NCI-H226 (cell line): Measurements from ENCODE around the gene RND3.
A peak's percentile ranks its signal among the peaks of the same experiment; 100 is the strongest.

ENCODE experiments used
- DNase-seq: peaks from one replicate; pipeline ENCODE4 v3.0.0-alpha.2; 2015

The RND3 gene

GRCh38 chr2:150474326-150475074 lies 13.0 kb downstream of the RND3 start:
- no peak for DNase-seq

DNA sequence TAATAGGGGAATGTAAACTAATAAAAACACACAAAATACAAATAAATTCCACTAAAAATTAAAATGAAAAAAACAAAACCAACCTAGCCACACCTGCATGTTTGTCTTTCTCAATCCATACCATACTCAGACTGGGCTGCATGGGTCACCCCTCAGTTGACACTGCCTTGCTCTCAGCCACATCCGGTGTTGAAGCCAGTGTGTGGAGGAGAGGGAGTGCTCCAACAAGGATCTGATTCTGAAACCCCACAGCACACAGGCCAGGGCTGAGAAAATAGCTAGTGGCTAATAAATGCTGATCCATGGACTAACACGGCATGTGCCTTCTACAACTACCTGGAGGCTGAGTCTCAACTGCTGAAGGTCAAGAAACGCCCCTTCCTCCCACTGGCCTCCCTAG lies 13.7 kb downstream of the RND3 start:
- no peak for DNase-seq

DNA sequence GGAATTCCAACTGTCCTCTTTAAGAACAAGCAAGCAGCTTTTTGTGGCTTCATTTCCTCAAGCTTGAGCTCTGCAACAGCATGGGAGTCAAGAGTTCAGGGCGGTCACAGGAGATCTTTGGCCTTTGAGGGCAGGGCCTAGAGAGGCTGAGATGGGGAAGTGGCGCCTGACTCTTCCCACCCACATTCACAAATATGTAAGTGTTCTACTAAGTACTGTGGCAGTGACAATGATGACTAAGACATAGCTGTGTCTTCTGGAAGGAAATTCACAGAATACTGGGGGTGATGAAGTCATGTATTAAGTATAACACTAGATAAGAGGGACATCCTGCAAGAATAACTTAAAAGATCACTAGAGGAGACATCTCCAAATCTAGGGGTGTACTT lies 15.0 kb downstream of the RND3 start:
- DNase-seq = peak; percentile 88

- no peak for DNase-seq
These were observed 15.5 kb downstream of the RND3 start for GRCh38 chr2:150471813-150472510.

- DNase-seq = no peak
These were observed 17.0 kb downstream of the RND3 start for GRCh38 chr2:150470435-150470834.

GRCh38 chr2:150469706-150470274 lies 17.7 kb downstream of the RND3 start:
- no peak for DNase-seq

- no peak for DNase-seq
These were observed 19.0 kb downstream of the RND3 start for GRCh38 chr2:150468350-150468960.

DNA sequence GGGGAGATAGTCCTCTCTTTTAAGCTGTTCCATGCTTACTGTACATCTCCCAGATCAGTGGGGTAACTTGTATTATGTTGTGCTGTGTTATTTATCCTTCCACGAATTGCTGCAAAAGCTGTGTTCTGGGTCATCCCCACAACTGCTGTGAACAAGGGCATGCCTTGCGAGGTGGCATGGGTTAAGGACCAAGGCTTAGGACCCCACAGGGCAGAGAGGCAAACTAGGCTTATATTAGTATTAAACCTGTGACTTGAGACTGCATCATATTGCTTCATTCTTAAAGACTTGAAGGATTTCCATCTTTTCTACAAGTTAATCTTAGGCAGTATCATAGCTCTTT lies 19.9 kb downstream of the RND3 start:
- DNase-seq = no peak

DNA sequence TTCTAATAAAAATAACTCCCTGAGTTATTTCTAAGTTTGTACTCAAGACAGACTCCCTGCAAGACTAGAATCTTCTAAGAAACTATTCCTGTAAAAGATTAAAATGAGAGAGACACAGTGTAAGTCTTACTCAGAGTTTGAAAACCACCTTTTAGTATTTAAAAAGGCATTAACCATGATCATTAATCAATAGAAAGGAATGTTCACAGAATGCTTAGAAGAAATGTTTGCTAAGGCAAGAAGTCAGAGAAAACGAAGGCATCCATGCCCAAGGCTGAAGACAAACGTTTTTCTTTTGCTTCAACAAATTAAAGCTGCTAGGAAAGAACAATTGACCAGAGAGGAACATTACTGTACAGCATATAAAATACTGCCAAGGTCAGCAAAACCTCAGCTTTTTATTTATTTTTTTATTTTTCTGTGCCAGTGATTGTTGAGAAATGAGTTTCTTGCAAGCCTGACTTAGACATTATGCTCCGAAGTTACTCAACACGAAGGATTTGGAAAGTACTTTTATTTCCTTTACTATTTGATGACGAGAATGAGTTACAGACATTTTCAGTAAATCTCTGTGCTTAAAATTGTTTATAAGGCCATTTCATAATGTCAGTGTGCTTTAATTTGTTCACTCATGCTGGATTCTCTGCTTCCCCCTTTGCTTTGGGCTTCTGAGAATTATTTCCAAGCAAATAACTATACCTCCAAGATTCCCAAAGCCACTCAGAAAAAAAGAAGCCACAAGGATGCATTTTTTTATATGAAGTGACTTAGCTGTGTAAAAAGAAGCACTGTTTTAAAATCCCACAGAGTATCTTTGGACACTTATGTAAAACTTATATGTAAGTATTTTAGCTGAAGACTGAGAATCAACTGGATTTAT lies 20.5 kb downstream of the RND3 start:
- DNase-seq = no peak

DNA sequence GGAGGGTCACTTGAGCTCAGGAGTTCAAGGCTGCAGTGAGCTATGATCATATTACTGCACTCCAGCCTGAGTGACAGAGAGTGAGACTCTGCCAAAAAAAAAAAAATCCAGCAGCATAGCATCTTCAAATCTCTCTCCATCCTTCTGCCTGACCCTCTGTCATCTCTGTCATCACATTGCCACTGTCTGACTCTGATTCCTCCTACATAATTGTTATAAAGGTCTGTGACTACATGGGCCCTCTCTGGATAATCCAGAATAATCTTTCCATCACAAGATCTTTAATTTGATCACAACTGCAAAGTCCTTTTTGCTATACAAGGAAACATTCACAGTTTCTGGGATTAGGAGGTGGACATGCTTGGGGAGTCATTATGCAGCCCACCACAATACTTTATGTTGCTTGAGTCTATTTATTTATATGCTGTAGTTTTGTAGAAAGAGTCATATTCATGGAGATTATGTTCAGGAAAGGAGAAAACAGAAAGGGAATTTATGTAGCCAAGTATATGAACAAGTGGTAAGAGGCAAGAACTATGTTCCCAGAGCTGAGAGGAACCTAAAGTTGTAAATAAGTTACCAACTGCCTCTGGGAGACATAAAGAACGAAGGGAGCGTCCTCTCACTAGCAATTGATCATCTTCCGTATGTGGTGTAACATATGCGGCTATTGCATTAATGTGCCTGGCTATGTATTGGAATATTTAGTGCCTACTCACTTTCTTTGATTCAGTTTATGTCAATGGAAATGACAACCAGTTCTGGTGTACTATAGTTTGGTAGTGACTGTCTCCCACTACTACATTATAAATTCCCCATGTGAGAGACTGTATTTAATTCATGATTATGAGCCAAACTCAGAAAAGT lies 21.5 kb downstream of the RND3 start:
- no peak for DNase-seq

GRCh38 chr2:150464986-150465385 lies 22.5 kb downstream of the RND3 start:
- DNase-seq = no peak

DNA sequence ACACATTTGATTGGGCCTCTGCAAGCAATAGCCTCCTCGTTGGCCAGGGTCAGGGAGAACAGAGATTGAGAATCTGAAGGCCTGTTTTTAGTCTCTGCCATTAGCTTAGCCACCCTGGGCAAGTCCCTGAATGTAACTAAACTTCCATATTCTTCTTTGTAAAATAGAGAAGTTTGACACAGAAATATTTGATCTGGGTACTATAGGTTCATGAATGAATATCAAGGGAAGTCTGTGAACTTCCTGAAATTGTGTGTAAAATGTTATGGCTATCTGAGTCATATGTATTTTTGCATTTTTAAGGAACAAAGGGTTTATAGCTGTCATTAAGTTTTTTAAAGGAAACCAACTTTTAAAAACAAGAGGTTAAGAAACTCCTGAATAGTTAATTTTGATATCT lies 23.2 kb downstream of the RND3 start:
- no peak for DNase-seq

DNA sequence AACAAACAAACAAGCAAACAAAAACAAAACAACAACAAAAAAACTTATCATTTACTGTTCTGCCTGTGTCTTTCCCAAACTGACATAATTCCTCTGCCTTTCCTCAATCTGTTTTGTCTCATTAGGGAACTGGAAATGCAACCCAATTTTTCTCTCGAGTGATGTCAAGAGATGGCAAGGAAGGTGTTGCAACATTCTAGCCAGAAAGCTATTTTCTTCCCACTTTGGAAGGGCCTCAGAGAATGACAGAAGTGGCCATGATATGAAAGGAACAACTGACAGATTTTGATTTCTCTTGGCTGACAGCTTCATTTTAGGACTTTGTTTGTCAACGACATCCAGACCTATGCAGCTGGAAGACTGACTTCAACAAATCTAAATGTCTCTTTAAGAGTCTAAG lies 24.7 kb downstream of the RND3 start:
- DNase-seq = no peak

DNA sequence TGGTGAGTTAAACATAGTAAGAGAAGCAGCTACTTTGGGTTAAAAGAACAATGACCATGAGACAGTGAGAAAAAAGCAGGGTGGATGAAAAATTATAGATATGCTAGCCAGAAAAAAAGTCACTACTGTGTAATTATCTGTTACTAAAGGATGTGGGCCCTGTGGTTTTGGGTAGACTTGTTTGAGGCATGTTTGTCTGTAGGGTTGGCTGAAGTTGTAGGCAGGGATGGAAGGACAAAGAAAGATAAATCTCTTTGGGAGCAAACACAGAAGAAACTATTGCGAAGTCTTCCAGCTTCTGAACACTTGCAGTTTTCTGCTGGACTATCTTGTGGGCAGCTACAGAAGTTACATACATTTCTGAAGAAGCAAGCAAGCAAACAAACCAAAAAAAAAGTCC lies 28.2 kb downstream of the RND3 start:
- DNase-seq = no peak

DNA sequence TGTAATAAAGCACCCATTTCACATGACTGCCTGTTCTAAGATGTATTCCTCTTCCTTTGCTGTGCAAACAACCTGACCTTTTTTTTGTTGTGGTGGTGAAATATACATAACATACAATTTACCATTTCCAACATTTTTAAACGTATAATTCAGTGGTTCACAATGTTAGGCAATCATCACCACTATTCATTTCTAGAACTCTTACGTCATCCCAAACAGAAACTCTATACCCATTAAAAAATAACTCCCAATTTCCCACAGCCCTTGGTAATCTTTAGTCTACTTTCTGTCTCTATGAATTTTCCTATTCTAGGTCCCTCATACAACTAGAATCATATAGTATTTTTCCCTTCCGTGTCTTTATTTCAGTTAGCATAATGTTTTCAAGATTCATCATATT lies 36.7 kb downstream of the RND3 start:
- no peak for DNase-seq

GRCh38 chr2:150449856-150450255 lies 37.6 kb downstream of the RND3 start:
- no peak for DNase-seq

- DNase-seq = no peak
These were observed 42.1 kb downstream of the RND3 start for GRCh38 chr2:150445398-150445797.

- DNase-seq = no peak
These were observed 45.0 kb downstream of the RND3 start for GRCh38 chr2:150442484-150442883.

DNA sequence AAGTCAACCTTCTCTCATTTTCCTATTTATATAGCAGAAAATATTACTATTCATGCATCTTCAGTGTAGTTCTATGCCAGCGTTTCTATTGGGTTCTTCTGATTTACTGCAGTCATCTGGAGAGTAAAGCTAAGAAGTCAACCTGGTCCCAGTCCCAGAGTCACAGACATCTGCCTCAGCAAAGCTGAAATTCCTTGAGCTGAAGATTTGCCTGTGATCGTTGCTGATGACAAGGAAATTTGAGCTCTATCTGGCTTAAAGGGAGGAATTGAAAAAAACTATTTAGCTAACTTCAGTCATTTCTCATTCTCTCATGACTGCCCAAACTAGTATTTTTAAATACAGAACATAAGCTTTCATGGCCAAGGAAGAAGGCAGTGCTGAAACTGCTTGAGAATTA lies 45.7 kb downstream of the RND3 start:
- no peak for DNase-seq

GRCh38 chr2:150441226-150441625 lies 46.2 kb downstream of the RND3 start:
- no peak for DNase-seq

- DNase-seq = peak; percentile 41
These were observed 48.8 kb downstream of the RND3 start for GRCh38 chr2:150438654-150439053.

DNA sequence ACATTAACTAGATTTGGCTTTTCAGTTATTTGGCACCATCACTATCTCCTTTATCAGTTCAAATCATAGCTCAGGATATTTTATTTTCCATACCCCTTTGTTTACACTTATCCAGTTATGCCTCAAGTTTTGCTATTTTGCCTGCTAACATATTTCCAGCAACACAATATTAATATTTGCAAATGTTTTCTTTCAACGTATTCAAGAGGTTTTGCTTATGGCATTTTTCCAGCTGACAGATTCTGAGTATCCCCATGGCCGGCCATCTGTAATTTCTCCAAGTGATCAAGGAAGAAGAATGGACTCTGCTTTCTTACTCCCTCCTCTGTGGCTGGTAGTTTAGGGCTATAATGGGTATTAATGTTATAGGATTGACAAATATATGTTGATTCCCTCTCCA lies 49.4 kb downstream of the RND3 start:
- no peak for DNase-seq
